Tibial nerve (tissue), 4 donors: ENCODE data around the gene OCIAD2. TPM values are rescaled to one million over a fixed set of nuclear protein-coding genes. Genes with fewer than 3 reads are reported as not detected.

Experiments
- DNase-seq, 2 donors: peaks; one replicate each; pipeline ENCODE4 v3.0.0-alpha.2; 2019; ENCODE audit warnings: low spot score in 2 of 2
- H3K27ac ChIP-seq, 4 donors: fragments of 200-600 bp; sonication (generic) in 3 of 4; one replicate each; pipeline ENCODE4 v1.5.1; 2017 to 2019; ENCODE audit warnings: mild to moderate bottlenecking in 1 of 4
- H3K27me3 ChIP-seq, 2 donors: fragments of 200-600 bp; sonication (generic) in 1 of 2; one replicate each; pipeline versions ENCODE4 v1.5.1 to v1.6.0; 2017 to 2019
- H3K36me3 ChIP-seq, 3 donors: fragments of 200-600 bp; sonication (generic); one replicate each; pipeline ENCODE4 v1.5.1; 2018 to 2019
- H3K4me1 ChIP-seq, 4 donors: fragments of 200-600 bp; sonication (generic) in 3 of 4; one replicate each; pipeline ENCODE4 v1.5.1; 2017 to 2019
- H3K4me3 ChIP-seq, 4 donors: fragments of 200-600 bp; sonication (generic) in 3 of 4; one replicate each; pipeline ENCODE4 v1.5.1; 2017 to 2019; ENCODE audit warnings: mild to moderate bottlenecking in 1 of 4, moderate library complexity in 1 of 4
- H3K9me3 ChIP-seq, 4 donors: fragments of 200-600 bp; sonication (generic) in 3 of 4; one replicate each; pipeline ENCODE4 v1.5.1; 2017 to 2019
- CTCF ChIP-seq, 5 experiments: fragments of 200-600 bp in 3 of 5; fragments of 450-650 bp in 2 of 5; sonication (generic) in 3 of 5; IDR thresholded peaks; one replicate each; pipeline ENCODE4 v1.5.1; 2016 to 2019; ENCODE audit warnings: antibody characterized with exemption in 5 of 5, mild to moderate bottlenecking in 3 of 5, moderate library complexity in 2 of 5
- EP300 ChIP-seq, 2 donors: sonication (generic); formaldehyde crosslinking; IDR thresholded peaks; one replicate each; pipeline ENCODE4 v1.6.1; 2017; ENCODE audit warnings: antibody characterized with exemption in 2 of 2, mild to moderate bottlenecking in 1 of 2
- POLR2A ChIP-seq, 2 donors: fragments of 450-650 bp; IDR thresholded peaks; one replicate each; pipeline ENCODE4 v1.6.1; 2017; ENCODE audit warnings: antibody characterized with exemption in 2 of 2, mild to moderate bottlenecking in 2 of 2, moderate library complexity in 2 of 2
- WGBS, 2 donors: methylation state at CpG; one replicate each; pipeline ENCODE4 v1.1.5; 2018; 5-methylcytosine and 5-hydroxymethylcytosine counted together
- total RNA-seq, 4 donors: library from RNA; depleted of rRNA; stranded (reverse); fragments of >200 nt; gene quantifications; one replicate each; pipeline ENCODE4 v1.1.0, GENCODE V29; 2016

Gene OCIAD2
- total RNA-seq, 4 donors from 2014 or later = 0.84 to 5.1 (median 2.9) TPM

GRCh38 chr4:48904101-48904500, 2.5 kb downstream of the OCIAD2 start:
- peaks cover 0 to 8% of the 10 kb centered on the region in 2 donors for H3K27me3 ChIP-seq
- peaks cover 0 to 9% (median 6%) of the 10 kb centered on the region in 4 donors for H3K4me1 ChIP-seq
- no peak overlapping the region for H3K4me3 ChIP-seq
- H3K27ac ChIP-seq = no peak overlapping the region
- 95 to 98% methylated on average over 4 of the region's 4 CpGs for WGBS, 2 donors
- no peaks in the 10 kb centered on the region for H3K9me3 ChIP-seq
- H3K36me3 ChIP-seq = no peaks in the 10 kb centered on the region
- DNase-seq = no peak
- TF ChIP-seq EP300 (IDR thresholded peaks at IDR 0.05) = no peak
- no peak for TF ChIP-seq CTCF (IDR thresholded peaks at IDR 0.05)
- TF ChIP-seq POLR2A (IDR thresholded peaks at IDR 0.05) = no peak

- peaks cover 0 to 9% (median 6%) of the 10 kb centered on the region in 4 donors for H3K4me1 ChIP-seq
- H3K27me3 ChIP-seq = peaks cover 0 to 8% of the 10 kb centered on the region in 2 donors
- no peak overlapping the region for H3K27ac ChIP-seq
- H3K9me3 ChIP-seq = no peaks in the 10 kb centered on the region
- DNase-seq = no peak
- H3K36me3 ChIP-seq = no peaks in the 10 kb centered on the region
- no peak overlapping the region for H3K4me3 ChIP-seq
- TF ChIP-seq CTCF (IDR thresholded peaks at IDR 0.05) (no peak), EP300 (IDR thresholded peaks at IDR 0.05) (no peak), POLR2A (IDR thresholded peaks at IDR 0.05) (no peak)
These were observed 4.3 kb downstream of the OCIAD2 start for GRCh38 chr4:48902266-48902665.

DNA sequence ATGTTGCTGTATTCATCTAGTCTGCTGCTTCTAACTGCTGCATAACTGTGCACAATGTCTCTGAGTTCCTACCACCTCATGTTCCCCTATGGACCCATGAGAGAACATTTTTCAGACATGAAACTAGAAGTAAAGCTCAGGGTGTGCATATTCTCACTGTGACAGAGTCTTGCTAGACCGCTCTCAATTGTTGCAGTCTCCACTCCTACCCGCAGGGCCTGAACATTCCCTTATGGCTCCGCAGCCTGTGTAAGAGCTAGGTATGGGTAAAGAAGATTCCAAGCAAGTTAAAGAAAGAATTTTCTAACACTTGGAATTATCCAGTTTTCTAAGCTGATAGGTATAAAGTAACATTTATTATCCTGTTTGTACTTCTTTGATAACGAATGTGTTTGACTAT, 5.4 kb downstream of the OCIAD2 start:
- Histone ChIP-seq H3K27me3 (peaks cover 0 to 5% of the 10 kb centered on the region in 2 donors), H3K9me3 (no peaks in the 10 kb centered on the region), H3K27ac (no peak overlapping the region), H3K4me3 (no peak overlapping the region), H3K4me1 (peaks cover 0 to 6% (median 3%) of the 10 kb centered on the region in 4 donors), H3K36me3 (no peaks in the 10 kb centered on the region)
- TF ChIP-seq POLR2A (IDR thresholded peaks at IDR 0.05) (no peak), CTCF (IDR thresholded peaks at IDR 0.05) (no peak), EP300 (IDR thresholded peaks at IDR 0.05) (no peak)
- 97 to 98% methylated on average over 4 of the region's 4 CpGs for WGBS, 2 donors
- DNase-seq = no peak

GRCh38 chr4:48899950-48900349, 6.6 kb downstream of the OCIAD2 start:
- Histone ChIP-seq H3K4me3 (no peak overlapping the region), H3K27me3 (no peaks in the 10 kb centered on the region), H3K9me3 (no peaks in the 10 kb centered on the region), H3K36me3 (no peaks in the 10 kb centered on the region), H3K27ac (no peak overlapping the region), H3K4me1 (peaks cover 0 to 6% (median 0%) of the 10 kb centered on the region in 4 donors)
- 40 to 53% methylated on average over 4 of the region's 4 CpGs for WGBS, 2 donors
- TF ChIP-seq EP300 (IDR thresholded peaks at IDR 0.05) = no peak
- TF ChIP-seq POLR2A (IDR thresholded peaks at IDR 0.05) = no peak
- TF ChIP-seq CTCF (IDR thresholded peaks at IDR 0.05) = no peak
- no peak for DNase-seq

- 44 to 52% methylated on average over 1 of the region's 1 CpG for WGBS, 2 donors
- no peak for TF ChIP-seq CTCF (IDR thresholded peaks at IDR 0.05)
- no peak for TF ChIP-seq POLR2A (IDR thresholded peaks at IDR 0.05)
- TF ChIP-seq EP300 (IDR thresholded peaks at IDR 0.05) = no peak
These were observed 7.2 kb downstream of the OCIAD2 start for GRCh38 chr4:48899432-48899749.

More at GRCh38 chr4:48899432-48899749, 7.2 kb downstream of the OCIAD2 start:
- H3K36me3 ChIP-seq = no peaks in the 10 kb centered on the region
- H3K9me3 ChIP-seq = no peaks in the 10 kb centered on the region
- no peak for DNase-seq
- peaks cover 0 to 6% (median 0%) of the 10 kb centered on the region in 4 donors for H3K4me1 ChIP-seq
- no peak overlapping the region for H3K4me3 ChIP-seq
- no peak overlapping the region for H3K27ac ChIP-seq
- no peaks in the 10 kb centered on the region for H3K27me3 ChIP-seq
